GM23248 (cell line): ENCODE data around the gene CAMTA1.

Source experiments
- EZH2 ChIP-seq: fragments of 200-600 bp; sonication (generic); IDR thresholded peaks from 2 replicates; pipeline ENCODE4 v1.6.1; 2018; ENCODE audit warnings: antibody characterized with exemption, mild to moderate bottlenecking; ENCODE audit not compliant: insufficient read depth, poor library complexity, severe bottlenecking
- EZH2phosphoT487 ChIP-seq: fragments of 200-600 bp; sonication (generic); IDR thresholded peaks from 2 replicates; pipeline ENCODE4 v1.6.1; 2018; ENCODE audit warnings: antibody characterized with exemption, moderate library complexity, mild to moderate bottlenecking, low read depth; ENCODE audit not compliant: insufficient read depth

DNA sequence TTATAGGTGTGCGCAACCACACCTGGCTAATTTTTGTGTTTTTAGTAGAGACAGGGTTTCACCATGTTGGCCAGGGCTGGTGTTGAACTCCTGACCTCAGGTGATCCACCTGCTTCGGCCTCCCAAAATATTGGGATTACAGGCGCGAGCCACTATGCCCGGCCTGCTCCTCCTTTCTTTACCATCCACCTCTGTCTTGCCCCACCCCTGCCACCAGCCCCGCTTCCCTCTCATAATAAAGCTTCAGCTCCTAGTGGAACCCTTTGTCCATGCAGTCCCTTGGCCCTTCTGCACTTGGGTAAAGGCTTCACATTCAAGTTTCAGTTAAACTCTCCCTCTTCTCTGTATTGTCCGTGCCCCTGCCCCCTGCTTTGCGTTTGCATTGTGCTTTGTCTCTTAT, 120.1 kb downstream of the CAMTA1 start:
- TF ChIP-seq EZH2 = no peak
- no peak for TF ChIP-seq EZH2phosphoT487
